IMR-90 (cell line): Measurements from ENCODE around the gene GOLGA6L2. TPM values are rescaled to one million over a fixed set of nuclear protein-coding genes. Genes with fewer than 3 reads are reported as not detected.

Experiments
- ATAC-seq: fragments of 200-7000 bp; cut with Tn5 transposase; 2 replicates; pipeline ENCODE4 v1.9.1; 2020; ENCODE audit warnings: low read depth, mild to moderate bottlenecking, moderate library complexity
- BruUV-seq: library from RNA; stranded (reverse); fragments of 400-500 nt; replicated peaks from 2 replicates; lab custom pipeline; 2021; lab: Mats Ljungman, UMichigan
- CTCF ChIA-PET: fragments of 300-600 bp; formaldehyde crosslinking; extraction: SDS; loops from one replicate; lab custom pipeline; 2021; ENCODE audit warnings: antibody characterized with exemption; lab: Yijun Ruan, JAX
- POLR2A ChIA-PET: fragments of 300-600 bp; sonication (Branson Sonifier 250); formaldehyde crosslinking; loops from one replicate; lab custom pipeline; 2022; ENCODE audit warnings: antibody characterized with exemption; ENCODE audit not compliant: unreplicated experiment; lab: Charles Lee
- DNase-seq: peaks from one replicate; pipeline ENCODE4 v3.0.0; 2013
- H2AFZ ChIP-seq: replicated peaks from 2 replicates; pipeline ENCODE3; 2013; ENCODE audit warnings: low read length, mild to moderate bottlenecking; ENCODE audit not compliant: poor library complexity
- H2AK5ac ChIP-seq: 2 replicates; pipeline ENCODE4 v1.6.1; 2013; ENCODE audit warnings: low read depth, low read length, inconsistent platforms
- H2AK9ac ChIP-seq: replicated peaks from 2 replicates; pipeline ENCODE3; 2013; ENCODE audit warnings: mild to moderate bottlenecking, low read depth, low read length, moderate library complexity; ENCODE audit not compliant: poor library complexity
- H2BK120ac ChIP-seq: 2 replicates; pipeline ENCODE4 v1.6.1; 2013; ENCODE audit warnings: low read depth, low read length, inconsistent platforms
- H2BK15ac ChIP-seq: 3 replicates; pipeline ENCODE4 v1.6.1; 2013; ENCODE audit warnings: low read depth, low read length, inconsistent platforms
- H2BK20ac ChIP-seq: 2 replicates; pipeline ENCODE4 v1.6.1; 2013; ENCODE audit warnings: low read depth, mild to moderate bottlenecking, inconsistent platforms, low read length, moderate library complexity
- H2BK5ac ChIP-seq: 2 replicates; pipeline ENCODE4 v1.6.1; 2013; ENCODE audit warnings: mild to moderate bottlenecking, low read depth, low read length, inconsistent platforms; ENCODE audit not compliant: poor library complexity, severe bottlenecking
- H3K14ac ChIP-seq: replicated peaks from 2 replicates; pipeline ENCODE4 v1.6.1; 2013; ENCODE audit warnings: low read depth, low read length, inconsistent platforms
- H3K18ac ChIP-seq: 2 replicates; pipeline ENCODE4 v1.6.1; 2013; ENCODE audit warnings: low read depth, low read length, control low read depth
- H3K23ac ChIP-seq: 2 replicates; pipeline ENCODE4 v1.6.1; 2013; ENCODE audit warnings: low read depth, low read length, inconsistent platforms
- H3K27ac ChIP-seq: 2 replicates; pipeline ENCODE4 v1.5.1; 2013; ENCODE audit warnings: mild to moderate bottlenecking, control low read depth, low read length; ENCODE audit not compliant: insufficient read depth
- H3K27me3 ChIP-seq: 2 replicates; pipeline ENCODE4 v1.6.1; 2013; ENCODE audit warnings: low read length; ENCODE audit not compliant: control insufficient read depth, insufficient read depth
- H3K36me3 ChIP-seq: 2 replicates; pipeline ENCODE4 v1.6.1; 2013; ENCODE audit warnings: low read length, mixed read lengths; ENCODE audit not compliant: control insufficient read depth, insufficient read depth
- H3K4ac ChIP-seq: 2 replicates; pipeline ENCODE4 v1.6.1; 2013; ENCODE audit warnings: low read depth, low read length, inconsistent platforms
- H3K4me1 ChIP-seq: 2 replicates; pipeline ENCODE4 v1.6.1; 2013; ENCODE audit warnings: low read length, mixed read lengths; ENCODE audit not compliant: control insufficient read depth, insufficient read depth
- H3K4me2 ChIP-seq: 2 replicates; pipeline ENCODE4 v1.6.1; 2013; ENCODE audit warnings: low read depth, mild to moderate bottlenecking, control low read depth, low read length, moderate library complexity
- H3K4me3 ChIP-seq: 2 replicates; pipeline ENCODE4 v1.5.1; 2013; ENCODE audit warnings: low read depth, mild to moderate bottlenecking, control low read depth, low read length, moderate library complexity; ENCODE audit not compliant: insufficient read depth
- H3K56ac ChIP-seq: 2 replicates; pipeline ENCODE4 v1.6.1; 2013; ENCODE audit warnings: low read length, inconsistent platforms; ENCODE audit not compliant: insufficient read depth; ENCODE audit errors: extremely low read depth
- H3K79me1 ChIP-seq, 2 experiments: 2 replicates each; pipeline ENCODE4 v1.6.1; 2013; ENCODE audit warnings: low read length in 2 of 2, inconsistent platforms in 1 of 2, low read depth in 1 of 2
- H3K9ac ChIP-seq: 2 replicates; pipeline ENCODE4 v1.6.1; 2013; ENCODE audit warnings: low read depth, low read length, control low read depth
- H3K9me1 ChIP-seq: 2 replicates; pipeline ENCODE4 v1.6.1; 2013; ENCODE audit warnings: low read length, inconsistent platforms; ENCODE audit not compliant: insufficient read depth
- H3K9me3 ChIP-seq: 2 replicates; pipeline ENCODE4 v1.6.1; 2013; ENCODE audit warnings: low read length; ENCODE audit not compliant: control insufficient read depth, insufficient read depth
- H4K20me1 ChIP-seq: 2 replicates; pipeline ENCODE4 v1.6.1; 2013; ENCODE audit warnings: low read length, inconsistent platforms; ENCODE audit not compliant: insufficient read depth
- H4K5ac ChIP-seq: 2 replicates; pipeline ENCODE4 v1.6.1; 2013; ENCODE audit warnings: mild to moderate bottlenecking, low read depth, low read length, control low read depth
- H4K8ac ChIP-seq, 2 experiments: 2 replicates each; pipeline ENCODE4 v1.6.1; 2013; ENCODE audit warnings: low read depth in 2 of 2, low read length in 2 of 2, control low read depth in 1 of 2, inconsistent platforms in 1 of 2
- H4K91ac ChIP-seq: 2 replicates; pipeline ENCODE4 v1.6.1; 2013; ENCODE audit warnings: low read depth, low read length, inconsistent platforms; ENCODE audit not compliant: insufficient read depth
- CTCF ChIP-seq: conservative IDR thresholded peaks from 2 replicates; pipeline ENCODE4 v1.5.1; 2012; ENCODE audit warnings: mild to moderate bottlenecking, low read depth, low read length, improper control_type of control experiment
- FOS ChIP-seq: fragments of 150-350 bp; IDR thresholded peaks from 2 replicates; pipeline ENCODE4 v1.6.1; 2016; ENCODE audit warnings: low read depth, low read length
- MAFK ChIP-seq: IDR thresholded peaks from 2 replicates; pipeline ENCODE4 v1.6.1; 2012; ENCODE audit warnings: low read depth, low read length, improper control_type of control experiment
- MXI1 ChIP-seq: IDR thresholded peaks from 2 replicates; pipeline ENCODE4 v1.6.1; 2012; ENCODE audit warnings: low read depth, mild to moderate bottlenecking, low read length, moderate library complexity, borderline replicate concordance
- POLR2A ChIP-seq: IDR thresholded peaks from 2 replicates; pipeline ENCODE4 v1.6.1; 2012; ENCODE audit warnings: mild to moderate bottlenecking, low read depth, low read length
- RAD21 ChIP-seq: IDR thresholded peaks from 2 replicates; pipeline ENCODE4 v1.6.1; 2012; ENCODE audit warnings: low read length, improper control_type of control experiment
- RCOR1 ChIP-seq: IDR thresholded peaks from 2 replicates; pipeline ENCODE4 v1.6.1; 2012; ENCODE audit warnings: mild to moderate bottlenecking, low read length, improper control_type of control experiment; ENCODE audit not compliant: insufficient replicate concordance
- RFX5 ChIP-seq: IDR thresholded peaks from 2 replicates; pipeline ENCODE4 v1.8.0; 2012; ENCODE audit warnings: low read depth, mild to moderate bottlenecking, low read length, moderate library complexity
- WGBS, 2 experiments: methylation state at CpG; one replicate each; pipeline versions ENCODE4 v1.1.5 to v1.1.7; 2013; ENCODE audit warnings: missing lambda C conversion rate in 2 of 2; ENCODE audit not compliant: insufficient read length in 1 of 2; ENCODE audit errors: extremely low coverage in 2 of 2; 5-methylcytosine and 5-hydroxymethylcytosine counted together
- dilution Hi-C: fragments of 300-500 bp; cut with HindIII; formaldehyde crosslinking; loops from one replicate; pipeline ENCODE4 v1.14.3; 2018; ENCODE audit warnings: low sequenced_read_pairs; ENCODE audit not compliant: unreplicated experiment
- in situ Hi-C: fragments of 300-500 bp; cut with MboI; formaldehyde crosslinking; loops from 3 replicates; pipeline ENCODE4 v1.14.3; 2019; ENCODE audit warnings: low sequenced_read_pairs, inconsistent platforms, mixed read lengths
- intact Hi-C: fragments of 100-400 bp; cut with micrococcal nuclease; formaldehyde crosslinking; loops from 2 replicates; pipeline ENCODE4 v1.10.0; 2022
- polyA plus RNA-seq, 3 experiments: library from polyadenylated mRNA; depleted of rRNA; stranded (reverse); fragments of >200 nt; gene quantifications; 2 replicates each; pipeline ENCODE4 v1.2.3, GENCODE V29; 2012; ENCODE audit warnings: low replicate concordance in 1 of 3
- total RNA-seq: library from RNA; depleted of rRNA; stranded (reverse); fragments of >200 nt; gene quantifications from 2 replicates; pipeline ENCODE4 v1.2.3, GENCODE V29; 2012

Gene GOLGA6L2
- total and polyA plus RNA-seq, 2 of the 4 experiments (the other 2 are of a cell fraction): not detected

GRCh38 chr15:23457890-23458289 is 10.8 kb upstream of the GOLGA6L2 start:
- DNase-seq (no peak), ATAC-seq (no peak)
- no peak overlapping the region for H3K14ac ChIP-seq
- H2BK20ac ChIP-seq: no peak overlapping the region
- no peak overlapping the region for H4K5ac ChIP-seq
- no peak overlapping the region for H4K8ac ChIP-seq
- H3K9me3 ChIP-seq: no peaks in the 10 kb centered on the region
- intact Hi-C loops (no loop called here), dilution Hi-C loops (no loop called here), in situ Hi-C loops (no loop called here)
- no peak overlapping the region for H2BK120ac ChIP-seq
- H3K4me3 ChIP-seq: no peak overlapping the region
- no peak overlapping the region for H2AK9ac ChIP-seq
- H3K4ac ChIP-seq: no peak overlapping the region
- H3K4me1 ChIP-seq: no peaks in the 10 kb centered on the region
- H2BK5ac ChIP-seq: no peak overlapping the region
- H3K56ac ChIP-seq: no peak overlapping the region
- no peaks in the 10 kb centered on the region for H3K27me3 ChIP-seq
- BruUV-seq: no TSS peak
- H3K9ac ChIP-seq: no peak overlapping the region
- no peak overlapping the region for H3K18ac ChIP-seq
- CTCF ChIA-PET: no interaction called here
- no peak overlapping the region for H2AK5ac ChIP-seq
- no peaks in the 10 kb centered on the region for H4K20me1 ChIP-seq
- no peaks in the 10 kb centered on the region for H3K79me1 ChIP-seq
- no peaks in the 10 kb centered on the region for H3K36me3 ChIP-seq
- no peak overlapping the region for H2AFZ ChIP-seq
- H3K9me1 ChIP-seq: no peaks in the 10 kb centered on the region
- WGBS, 2 experiments: no CpG with 5 or more reads among the region's 5 CpGs
- H3K23ac ChIP-seq: no peak overlapping the region
- no peak overlapping the region for H4K91ac ChIP-seq
- H2BK15ac ChIP-seq: no peak overlapping the region
- POLR2A ChIA-PET: no interaction called here
- TF ChIP-seq FOS (no peak), MAFK (no peak), CTCF (no peak), RAD21 (no peak), POLR2A (no peak), RFX5 (no peak), MXI1 (no peak), RCOR1 (no peak)
- H3K4me2 ChIP-seq: no peak overlapping the region
- no peak overlapping the region for H3K27ac ChIP-seq
